ENCODE data around the gene PDZK1IP1. TPM values are rescaled to one million over a fixed set of nuclear protein-coding genes. Genes with fewer than 3 reads are reported as not detected.

Gene PDZK1IP1
- total RNA-seq, 1 experiment from 2014 or later = not detected

GRCh38 chr1:47235241-47235681 lies 45.4 kb upstream of the PDZK1IP1 start:
- no TSS peak for BruUV-seq (replicated peaks)
- Histone ChIP-seq H3K36me3 (ENCODE audit: insufficient read depth, low read length, poor library complexity, severe bottlenecking) (no peaks in the 10 kb centered on the region), H3K4me3 (ENCODE audit: low read depth, low read length, poor library complexity, severe bottlenecking) (no peak overlapping the region), H3K4me1 (ENCODE audit: insufficient read depth, low read length, poor library complexity, severe bottlenecking) (peaks cover 5% of the 10 kb centered on the region), H3K27ac (ENCODE audit: low read depth, low read length, poor library complexity, severe bottlenecking) (no peak overlapping the region), H3K27me3 (replicated peaks; ENCODE audit: insufficient read depth, low read depth, low read length, poor library complexity) (peaks cover 40% of the 10 kb centered on the region), H3K9me3 (ENCODE audit: low read depth, low read length, poor library complexity, severe bottlenecking) (no peaks in the 10 kb centered on the region)
- ChIA-PET POLR2A (ENCODE audit: low non-redundant PET) (no interaction called here), CTCF (no interaction called here)
- no peak for TF ChIP-seq EZH2 (IDR thresholded peaks at IDR 0.05; ENCODE audit: borderline replicate concordance, low read depth, low read length, poor library complexity, severe bottlenecking)
- TF ChIP-seq, protein P1, sequence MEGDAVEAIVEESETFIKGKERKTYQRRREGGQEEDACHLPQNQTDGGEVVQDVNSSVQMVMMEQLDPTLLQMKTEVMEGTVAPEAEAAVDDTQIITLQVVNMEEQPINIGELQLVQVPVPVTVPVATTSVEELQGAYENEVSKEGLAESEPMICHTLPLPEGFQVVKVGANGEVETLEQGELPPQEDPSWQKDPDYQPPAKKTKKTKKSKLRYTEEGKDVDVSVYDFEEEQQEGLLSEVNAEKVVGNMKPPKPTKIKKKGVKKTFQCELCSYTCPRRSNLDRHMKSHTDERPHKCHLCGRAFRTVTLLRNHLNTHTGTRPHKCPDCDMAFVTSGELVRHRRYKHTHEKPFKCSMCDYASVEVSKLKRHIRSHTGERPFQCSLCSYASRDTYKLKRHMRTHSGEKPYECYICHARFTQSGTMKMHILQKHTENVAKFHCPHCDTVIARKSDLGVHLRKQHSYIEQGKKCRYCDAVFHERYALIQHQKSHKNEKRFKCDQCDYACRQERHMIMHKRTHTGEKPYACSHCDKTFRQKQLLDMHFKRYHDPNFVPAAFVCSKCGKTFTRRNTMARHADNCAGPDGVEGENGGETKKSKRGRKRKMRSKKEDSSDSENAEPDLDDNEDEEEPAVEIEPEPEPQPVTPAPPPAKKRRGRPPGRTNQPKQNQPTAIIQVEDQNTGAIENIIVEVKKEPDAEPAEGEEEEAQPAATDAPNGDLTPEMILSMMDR (conservative IDR thresholded peaks at IDR 0.05; ENCODE audit: low read depth, low read length) = no peak
- intact Hi-C loops (cut with micrococcal nuclease; ENCODE audit: unreplicated experiment) = no loop called here
- DNase-seq (ENCODE audit: low spot score) = no peak

DNA sequence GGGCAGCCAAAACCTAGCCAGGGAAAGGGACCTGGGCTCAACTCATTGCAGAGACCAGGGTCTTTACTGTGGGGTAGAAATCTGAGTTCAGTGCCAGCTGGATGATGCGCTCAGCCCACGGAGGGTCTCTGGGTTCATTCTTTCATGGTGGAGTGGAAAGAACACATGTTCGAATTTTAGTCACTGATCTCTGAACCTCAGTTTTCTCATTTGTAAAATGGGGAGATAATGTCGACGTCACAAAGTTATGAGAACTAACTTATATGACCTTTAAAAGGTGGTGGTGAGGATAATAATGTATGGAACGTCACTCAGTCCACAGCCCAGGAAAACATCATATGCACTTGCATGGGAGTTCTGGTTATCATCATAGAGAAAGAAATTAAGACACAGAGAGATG lies 43.4 kb upstream of the PDZK1IP1 start:
- Histone ChIP-seq H3K27ac (ENCODE audit: low read depth, low read length, poor library complexity, severe bottlenecking) (no peak overlapping the region), H3K4me3 (ENCODE audit: low read depth, low read length, poor library complexity, severe bottlenecking) (no peak overlapping the region), H3K36me3 (ENCODE audit: insufficient read depth, low read length, poor library complexity, severe bottlenecking) (no peaks in the 10 kb centered on the region), H3K9me3 (ENCODE audit: low read depth, low read length, poor library complexity, severe bottlenecking) (no peaks in the 10 kb centered on the region), H3K27me3 (replicated peaks; ENCODE audit: insufficient read depth, low read depth, low read length, poor library complexity) (peaks cover 60% of the 10 kb centered on the region), H3K4me1 (ENCODE audit: insufficient read depth, low read length, poor library complexity, severe bottlenecking) (peaks cover 5% of the 10 kb centered on the region)
- no TSS peak for BruUV-seq (replicated peaks)
- DNase-seq (ENCODE audit: low spot score) = no peak
- CTCF ChIA-PET = no interaction called here
- TF ChIP-seq EZH2 (IDR thresholded peaks at IDR 0.05; ENCODE audit: borderline replicate concordance, low read depth, low read length, poor library complexity, severe bottlenecking) = no peak
- TF ChIP-seq, protein P1 (conservative IDR thresholded peaks at IDR 0.05; ENCODE audit: low read depth, low read length) = no peak
- intact Hi-C loops (cut with micrococcal nuclease; ENCODE audit: unreplicated experiment) = no loop called here
- POLR2A ChIA-PET (ENCODE audit: low non-redundant PET) = no interaction called here

- no peaks in the 10 kb centered on the region for H3K36me3 ChIP-seq (ENCODE audit: insufficient read depth, low read length, poor library complexity, severe bottlenecking)
- H3K27me3 ChIP-seq (replicated peaks; ENCODE audit: insufficient read depth, low read depth, low read length, poor library complexity) = peaks cover 68% of the 10 kb centered on the region
- H3K9me3 ChIP-seq (ENCODE audit: low read depth, low read length, poor library complexity, severe bottlenecking) = no peaks in the 10 kb centered on the region
- intact Hi-C loops (cut with micrococcal nuclease; ENCODE audit: unreplicated experiment) = no loop called here
- TF ChIP-seq EZH2 (IDR thresholded peaks at IDR 0.05; ENCODE audit: borderline replicate concordance, low read depth, low read length, poor library complexity, severe bottlenecking) = no peak
- TF ChIP-seq, protein P1 (conservative IDR thresholded peaks at IDR 0.05; ENCODE audit: low read depth, low read length) = no peak
- H3K27ac ChIP-seq (ENCODE audit: low read depth, low read length, poor library complexity, severe bottlenecking) = no peak within 1 kb of the TSS
- DNase-seq (ENCODE audit: low spot score) = no peak
- BruUV-seq (replicated peaks) = no TSS peak
- ChIA-PET POLR2A (ENCODE audit: low non-redundant PET) (no interaction called here), CTCF (no interaction called here)
- peaks cover 5% of the 10 kb centered on the region for H3K4me1 ChIP-seq (ENCODE audit: insufficient read depth, low read length, poor library complexity, severe bottlenecking)
- H3K4me3 ChIP-seq (ENCODE audit: low read depth, low read length, poor library complexity, severe bottlenecking) = peak within 1 kb of the TSS; percentile 40
Observed at GRCh38 chr1:47232187-47232874, 42.5 kb upstream of the PDZK1IP1 start, which contains the start of gene TAL1. TAL1 (minus strand) TSS chr1:47232225; CDS start chr1:47225888, 6,337 bp downstream.
